Stimulated activated naive CD8-positive, alpha-beta T cell treated with anti-CD3 and anti-CD28 coated beads, Interleukin-15, Interleukin-2, amounts not matched to agents 100 ng/mL and 50 ng/mL, for 24 hours (primary cell): ENCODE data around the gene PDCD1.
A peak's percentile ranks its signal among the peaks of the same experiment; 100 is the strongest.

Experiments used
- H3K27ac Mint-ChIP-seq: one replicate; pipeline ENCODE4 v1.8.0; 2021; ENCODE audit warnings: mild to moderate bottlenecking, mixed read lengths
- H3K27me3 Mint-ChIP-seq: one replicate; pipeline ENCODE4 v1.8.0; 2021; ENCODE audit warnings: mixed read lengths
- H3K36me3 Mint-ChIP-seq: one replicate; pipeline ENCODE4 v1.8.0; 2021; ENCODE audit warnings: low read depth, mixed read lengths
- H3K4me1 Mint-ChIP-seq: one replicate; pipeline ENCODE4 v1.8.0; 2021; ENCODE audit warnings: low read depth, mixed read lengths
- H3K4me3 Mint-ChIP-seq: one replicate; pipeline ENCODE4 v1.8.0; 2021; ENCODE audit warnings: mild to moderate bottlenecking, mixed read lengths
- H3K9me3 Mint-ChIP-seq: one replicate; pipeline ENCODE4 v1.8.0; 2021; ENCODE audit warnings: mixed read lengths

Gene PDCD1

GRCh38 chr2:241888641-241889040 lies 29.9 kb upstream of the PDCD1 start:
- H3K27me3 Mint-ChIP-seq: no peaks in the 10 kb centered on the region
- H3K4me3 Mint-ChIP-seq: no peak overlapping the region
- no peak overlapping the region for H3K27ac Mint-ChIP-seq
- peaks cover 49% of the 10 kb centered on the region for H3K36me3 Mint-ChIP-seq
- peaks cover 31% of the 10 kb centered on the region for H3K4me1 Mint-ChIP-seq
- H3K9me3 Mint-ChIP-seq: no peaks in the 10 kb centered on the region

GRCh38 chr2:241887806-241888522 lies 29.3 kb upstream of the PDCD1 start:
- Mint-ChIP-seq H3K4me1 (peaks cover 38% of the 10 kb centered on the region), H3K36me3 (peaks cover 49% of the 10 kb centered on the region), H3K27me3 (no peaks in the 10 kb centered on the region), H3K27ac (no peak overlapping the region), H3K9me3 (no peaks in the 10 kb centered on the region), H3K4me3 (peak overlapping the region; percentile 26)

- H3K9me3 Mint-ChIP-seq: no peaks in the 10 kb centered on the region
- peaks cover 47% of the 10 kb centered on the region for H3K4me1 Mint-ChIP-seq
- peaks cover 49% of the 10 kb centered on the region for H3K36me3 Mint-ChIP-seq
- peak overlapping the region; percentile 49 for H3K27ac Mint-ChIP-seq
- no peak overlapping the region for H3K4me3 Mint-ChIP-seq
- H3K27me3 Mint-ChIP-seq: no peaks in the 10 kb centered on the region
Observed at GRCh38 chr2:241886840-241887447, 28.2 kb upstream of the PDCD1 start.

GRCh38 chr2:241885946-241886643 lies 27.4 kb upstream of the PDCD1 start:
- Mint-ChIP-seq H3K27me3 (no peaks in the 10 kb centered on the region), H3K4me3 (no peak overlapping the region), H3K36me3 (peaks cover 48% of the 10 kb centered on the region), H3K4me1 (peaks cover 47% of the 10 kb centered on the region), H3K27ac (peak overlapping the region; percentile 82), H3K9me3 (no peaks in the 10 kb centered on the region)

- no peak overlapping the region for H3K27ac Mint-ChIP-seq
- H3K4me3 Mint-ChIP-seq: no peak overlapping the region
- peaks cover 52% of the 10 kb centered on the region for H3K4me1 Mint-ChIP-seq
- no peaks in the 10 kb centered on the region for H3K27me3 Mint-ChIP-seq
- no peaks in the 10 kb centered on the region for H3K9me3 Mint-ChIP-seq
- H3K36me3 Mint-ChIP-seq: peaks cover 45% of the 10 kb centered on the region
Observed at GRCh38 chr2:241885291-241885945, 26.7 kb upstream of the PDCD1 start.

GRCh38 chr2:241884951-241885290 lies 26.2 kb upstream of the PDCD1 start:
- Mint-ChIP-seq H3K27ac (no peak overlapping the region), H3K36me3 (peaks cover 43% of the 10 kb centered on the region)

GRCh38 chr2:241882091-241882625 lies 23.5 kb upstream of the PDCD1 start:
- Mint-ChIP-seq H3K4me3 (peak overlapping the region; percentile 82), H3K9me3 (no peaks in the 10 kb centered on the region), H3K4me1 (peaks cover 45% of the 10 kb centered on the region), H3K27ac (peak overlapping the region; percentile 86), H3K36me3 (peaks cover 23% of the 10 kb centered on the region), H3K27me3 (no peaks in the 10 kb centered on the region)

More at GRCh38 chr2:241884951-241885290, 26.2 kb upstream of the PDCD1 start:
- no peaks in the 10 kb centered on the region for H3K27me3 Mint-ChIP-seq
- no peaks in the 10 kb centered on the region for H3K9me3 Mint-ChIP-seq
- H3K4me3 Mint-ChIP-seq: no peak overlapping the region
- H3K4me1 Mint-ChIP-seq: peaks cover 56% of the 10 kb centered on the region

- Mint-ChIP-seq H3K27me3 (no peaks in the 10 kb centered on the region), H3K9me3 (no peaks in the 10 kb centered on the region), H3K36me3 (peaks cover 8% of the 10 kb centered on the region), H3K27ac (peak overlapping the region; percentile 86), H3K4me1 (peaks cover 40% of the 10 kb centered on the region), H3K4me3 (peak overlapping the region; percentile 82)
Observed at GRCh38 chr2:241880311-241881073, 21.8 kb upstream of the PDCD1 start.

- Mint-ChIP-seq H3K4me1 (peaks cover 41% of the 10 kb centered on the region), H3K36me3 (peaks cover 3% of the 10 kb centered on the region), H3K4me3 (no peak overlapping the region), H3K9me3 (no peaks in the 10 kb centered on the region), H3K27me3 (no peaks in the 10 kb centered on the region), H3K27ac (peak overlapping the region; percentile 26)
Observed at GRCh38 chr2:241879326-241879725, 20.6 kb upstream of the PDCD1 start.

- no peaks in the 10 kb centered on the region for H3K27me3 Mint-ChIP-seq
- H3K4me1 Mint-ChIP-seq: peaks cover 30% of the 10 kb centered on the region
- no peaks in the 10 kb centered on the region for H3K9me3 Mint-ChIP-seq
- H3K36me3 Mint-ChIP-seq: no peaks in the 10 kb centered on the region
- no peak overlapping the region for H3K4me3 Mint-ChIP-seq
- H3K27ac Mint-ChIP-seq: peak overlapping the region; percentile 26
Observed at GRCh38 chr2:241877989-241878970, 19.6 kb upstream of the PDCD1 start.

GRCh38 chr2:241877197-241877685 lies 18.5 kb upstream of the PDCD1 start:
- peaks cover 27% of the 10 kb centered on the region for H3K4me1 Mint-ChIP-seq

GRCh38 chr2:241876528-241877196 lies 18.0 kb upstream of the PDCD1 start:
- Mint-ChIP-seq H3K27me3 (no peaks in the 10 kb centered on the region), H3K27ac (no peak overlapping the region), H3K4me1 (peaks cover 25% of the 10 kb centered on the region), H3K9me3 (no peaks in the 10 kb centered on the region), H3K36me3 (no peaks in the 10 kb centered on the region), H3K4me3 (no peak overlapping the region)

More at GRCh38 chr2:241877197-241877685, 18.5 kb upstream of the PDCD1 start:
- Mint-ChIP-seq H3K36me3 (no peaks in the 10 kb centered on the region), H3K27ac (no peak overlapping the region), H3K27me3 (no peaks in the 10 kb centered on the region), H3K4me3 (no peak overlapping the region), H3K9me3 (no peaks in the 10 kb centered on the region)
